ENCODE results near the gene UBXN4.
A peak's percentile ranks its signal among the peaks of the same experiment; 100 is the strongest.
"Not testable (repeated sequence)": the region's sequence is repeated elsewhere in the genome, so short reads cannot be mapped to it uniquely, and the experiment has no call there.

The UBXN4 gene, protein sequence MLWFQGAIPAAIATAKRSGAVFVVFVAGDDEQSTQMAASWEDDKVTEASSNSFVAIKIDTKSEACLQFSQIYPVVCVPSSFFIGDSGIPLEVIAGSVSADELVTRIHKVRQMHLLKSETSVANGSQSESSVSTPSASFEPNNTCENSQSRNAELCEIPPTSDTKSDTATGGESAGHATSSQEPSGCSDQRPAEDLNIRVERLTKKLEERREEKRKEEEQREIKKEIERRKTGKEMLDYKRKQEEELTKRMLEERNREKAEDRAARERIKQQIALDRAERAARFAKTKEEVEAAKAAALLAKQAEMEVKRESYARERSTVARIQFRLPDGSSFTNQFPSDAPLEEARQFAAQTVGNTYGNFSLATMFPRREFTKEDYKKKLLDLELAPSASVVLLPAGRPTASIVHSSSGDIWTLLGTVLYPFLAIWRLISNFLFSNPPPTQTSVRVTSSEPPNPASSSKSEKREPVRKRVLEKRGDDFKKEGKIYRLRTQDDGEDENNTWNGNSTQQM

DNA sequence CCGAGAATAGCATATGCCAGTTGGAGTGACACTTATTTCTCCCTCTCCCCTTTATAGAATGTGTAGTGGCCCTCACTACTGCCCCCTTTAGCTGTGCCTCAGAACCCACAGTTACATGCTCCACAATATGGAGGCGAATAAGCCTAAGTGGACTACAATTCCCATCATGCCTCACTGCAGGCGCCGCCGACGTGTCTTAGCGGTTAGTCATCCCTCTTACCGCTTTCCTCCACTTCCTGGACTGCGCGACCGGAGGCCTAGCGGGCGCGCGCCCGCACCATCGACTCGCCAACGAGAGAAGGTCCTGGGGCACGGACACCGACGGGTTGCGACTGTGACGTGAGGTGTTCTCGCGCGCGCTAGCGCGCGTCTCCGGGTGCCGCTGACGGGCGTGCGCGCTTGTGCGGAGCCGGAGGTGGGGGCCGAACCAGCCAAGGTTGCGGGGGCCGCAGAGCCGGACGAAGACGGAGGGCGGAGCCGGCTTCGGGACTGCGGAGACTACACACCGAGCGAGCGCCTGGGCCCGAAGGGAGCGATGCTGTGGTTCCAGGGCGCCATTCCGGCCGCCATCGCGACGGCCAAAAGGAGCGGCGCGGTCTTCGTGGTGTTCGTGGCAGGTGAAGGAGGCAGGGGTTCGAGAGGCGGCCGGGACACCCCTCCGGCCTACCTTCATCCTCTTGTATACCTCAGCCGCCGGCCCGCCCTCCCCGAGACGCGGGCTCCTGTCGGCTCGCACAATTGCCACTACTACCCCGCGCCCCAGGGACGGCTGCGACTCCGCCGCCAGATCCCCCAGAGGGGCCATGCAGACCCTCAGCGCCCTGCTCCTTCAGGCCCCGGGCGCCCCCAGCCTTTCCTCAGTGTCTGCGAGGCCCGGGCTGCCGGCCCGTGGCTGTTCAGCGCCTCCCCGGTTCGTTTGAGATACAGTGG lies at the start of gene UBXN4:
TSS of gene UBXN4 (plus strand) at position 461 of the 930 bp plus-strand sequence. CDS start at position 536, 75 bp downstream.
- DNase-seq (ENCODE audit: extremely low spot score): peak; percentile 95
- ChIA-PET CTCF (interaction anchor here (1.0 to 4.0 kb wide), 11 partner anchors 10 to 56 kb away, joined by 3 to 11 read pairs (median 4); no protein-coding TSS in a partner anchor), POLR2A (interaction anchor here (0.6 kb wide), 1 partner anchor 643 kb away, joined by 3 read pairs; no protein-coding TSS in a partner anchor)
- TF ChIP-seq, protein P1, sequence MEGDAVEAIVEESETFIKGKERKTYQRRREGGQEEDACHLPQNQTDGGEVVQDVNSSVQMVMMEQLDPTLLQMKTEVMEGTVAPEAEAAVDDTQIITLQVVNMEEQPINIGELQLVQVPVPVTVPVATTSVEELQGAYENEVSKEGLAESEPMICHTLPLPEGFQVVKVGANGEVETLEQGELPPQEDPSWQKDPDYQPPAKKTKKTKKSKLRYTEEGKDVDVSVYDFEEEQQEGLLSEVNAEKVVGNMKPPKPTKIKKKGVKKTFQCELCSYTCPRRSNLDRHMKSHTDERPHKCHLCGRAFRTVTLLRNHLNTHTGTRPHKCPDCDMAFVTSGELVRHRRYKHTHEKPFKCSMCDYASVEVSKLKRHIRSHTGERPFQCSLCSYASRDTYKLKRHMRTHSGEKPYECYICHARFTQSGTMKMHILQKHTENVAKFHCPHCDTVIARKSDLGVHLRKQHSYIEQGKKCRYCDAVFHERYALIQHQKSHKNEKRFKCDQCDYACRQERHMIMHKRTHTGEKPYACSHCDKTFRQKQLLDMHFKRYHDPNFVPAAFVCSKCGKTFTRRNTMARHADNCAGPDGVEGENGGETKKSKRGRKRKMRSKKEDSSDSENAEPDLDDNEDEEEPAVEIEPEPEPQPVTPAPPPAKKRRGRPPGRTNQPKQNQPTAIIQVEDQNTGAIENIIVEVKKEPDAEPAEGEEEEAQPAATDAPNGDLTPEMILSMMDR (IDR thresholded peaks at IDR 0.05; ENCODE audit: control extremely low read depth, extremely low read depth, low read depth, missing control alignments): peak; percentile 35

DNA sequence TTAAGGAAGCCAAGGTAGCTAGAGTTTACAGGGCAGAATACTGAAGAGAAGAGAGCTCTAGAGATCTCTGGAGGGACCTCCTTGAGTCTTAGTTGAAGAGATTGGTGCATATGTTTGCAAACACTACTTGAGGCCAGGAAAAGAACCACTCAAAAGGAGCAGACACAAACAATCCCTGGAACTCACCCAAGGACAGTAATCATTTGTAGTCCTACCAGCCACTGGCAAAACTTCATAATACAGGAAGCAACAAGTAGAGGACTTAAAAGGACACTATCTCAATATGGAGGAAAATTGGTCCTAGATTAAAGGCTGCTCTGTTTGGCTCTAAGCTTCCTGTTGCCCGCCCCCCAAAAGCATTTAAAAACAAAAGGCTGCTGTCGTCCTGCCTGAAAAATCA lies 46.9 kb upstream of the UBXN4 start:
- ChIA-PET POLR2A (no interaction called here), CTCF (interaction anchor here (0.6 to 1.5 kb wide), 5 partner anchors 9 to 103 kb away, joined by 3 to 8 read pairs (median 4); no protein-coding TSS in a partner anchor)
- DNase-seq (ENCODE audit: extremely low spot score): no peak
- TF ChIP-seq, protein P1 (IDR thresholded peaks at IDR 0.05; ENCODE audit: control extremely low read depth, extremely low read depth, low read depth, missing control alignments): no peak

DNA sequence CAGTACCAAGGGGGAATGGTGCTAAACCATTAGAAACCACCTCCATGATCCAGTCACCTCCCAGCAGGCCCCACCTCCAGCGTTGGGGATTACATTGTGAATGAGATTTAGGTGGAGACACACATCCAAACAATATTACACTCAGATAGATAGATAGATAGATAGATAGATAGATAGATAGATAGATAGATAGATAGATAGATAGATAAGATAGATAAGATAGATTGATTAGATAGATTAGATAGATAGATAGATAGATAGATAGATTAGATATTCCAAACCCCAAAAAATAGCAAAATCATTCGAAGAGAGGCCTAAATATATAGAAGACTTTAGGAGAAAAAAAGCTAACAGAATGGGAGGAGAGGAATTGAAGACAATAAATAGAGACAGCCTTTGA lies 42.8 kb upstream of the UBXN4 start:
- ChIA-PET POLR2A (no interaction called here), CTCF (interaction anchor here (3.6 kb wide), 1 partner anchor 11 kb away, joined by 20 read pairs; no protein-coding TSS in a partner anchor)
- DNase-seq (ENCODE audit: extremely low spot score): no peak
- TF ChIP-seq, protein P1 (IDR thresholded peaks at IDR 0.05; ENCODE audit: control extremely low read depth, extremely low read depth, low read depth, missing control alignments): no peak

DNA sequence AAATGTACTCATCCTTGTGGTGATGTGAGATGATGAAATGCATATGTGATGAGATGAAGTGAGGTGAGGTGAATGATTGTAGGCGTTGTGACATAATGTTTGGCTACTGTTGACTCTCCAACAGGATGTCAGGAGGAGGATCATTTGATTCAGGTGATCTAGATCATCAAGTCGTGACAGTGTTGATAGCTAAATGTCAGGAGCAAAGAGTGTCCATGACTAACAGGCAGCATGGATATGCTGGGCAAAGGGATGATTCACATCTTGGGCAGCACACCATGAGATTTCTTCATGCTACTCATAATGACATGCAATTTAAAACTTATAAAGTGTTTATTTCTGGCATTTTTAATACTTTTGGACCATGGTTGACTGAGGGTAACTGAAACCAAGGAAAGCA lies 40.2 kb upstream of the UBXN4 start:
- CTCF ChIA-PET: interaction anchor here (0.9 to 3.6 kb wide), 4 partner anchors 8 to 697 kb away, joined by 3 to 20 read pairs (median 6); no protein-coding TSS in a partner anchor

DNA sequence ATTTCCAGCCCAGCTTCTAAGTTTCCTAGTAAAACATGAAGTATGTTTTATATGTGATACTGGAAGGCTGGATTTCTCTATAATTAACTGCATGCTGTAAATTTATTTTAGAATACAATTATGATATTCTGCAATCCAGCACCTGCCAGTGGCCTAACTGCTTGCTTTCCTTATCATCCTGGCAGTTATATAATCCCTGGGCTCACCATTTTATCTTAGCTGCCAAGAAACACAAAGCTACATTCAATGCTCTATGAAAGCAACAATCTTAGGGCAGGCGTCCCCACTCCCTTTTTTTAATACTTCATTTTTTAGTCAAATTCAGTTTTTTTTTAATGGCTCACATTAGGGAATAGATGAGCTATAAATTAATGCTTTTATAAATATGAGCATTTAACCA lies 38.4 kb upstream of the UBXN4 start:
- no peak for DNase-seq (ENCODE audit: extremely low spot score)
- CTCF ChIA-PET: interaction anchor here (0.6 to 2.3 kb wide), 10 partner anchors 8 to 714 kb away, joined by 3 to 12 read pairs (median 4); no protein-coding TSS in a partner anchor
- POLR2A ChIA-PET: no interaction called here
- TF ChIP-seq, protein P1 (IDR thresholded peaks at IDR 0.05; ENCODE audit: control extremely low read depth, extremely low read depth, low read depth, missing control alignments): no peak

More for the DNA sequence above, 40.2 kb upstream of the UBXN4 start:
- POLR2A ChIA-PET: interaction anchor here (0.6 kb wide), 2 partner anchors 36 to 631 kb away, joined by 3 to 4 read pairs; no protein-coding TSS in a partner anchor
- TF ChIP-seq, protein P1 (IDR thresholded peaks at IDR 0.05; ENCODE audit: control extremely low read depth, extremely low read depth, low read depth, missing control alignments): no peak
- no peak for DNase-seq (ENCODE audit: extremely low spot score)

DNA sequence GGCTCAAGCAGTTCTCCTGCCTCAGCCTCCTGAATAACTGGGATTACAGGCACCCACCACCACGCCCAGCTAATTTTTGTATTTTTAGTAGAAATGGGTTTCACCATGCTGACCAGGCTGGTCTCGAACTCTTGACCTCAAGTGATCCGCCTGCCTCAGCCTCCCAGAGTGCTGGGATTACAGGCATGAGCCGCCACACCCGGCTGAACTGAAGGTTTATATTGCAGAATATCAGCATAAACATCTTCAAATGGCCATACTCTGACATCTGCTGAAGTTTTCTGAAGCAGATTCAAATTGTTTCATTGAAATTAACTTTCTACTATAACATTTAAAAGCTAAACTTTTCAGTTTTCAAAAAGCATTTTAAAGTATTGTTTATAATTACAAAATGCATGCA lies 37.6 kb upstream of the UBXN4 start:
- POLR2A ChIA-PET; DNase-seq (ENCODE audit: extremely low spot score): not testable (repeated sequence)
- CTCF ChIA-PET: interaction anchor here (0.8 to 2.3 kb wide), 10 partner anchors 9 to 715 kb away, joined by 3 to 12 read pairs (median 4); no protein-coding TSS in a partner anchor
